Thyroid gland (tissue), 4 donors: ENCODE measurements around the gene DAB2IP. TPM values are rescaled to one million over a fixed set of nuclear protein-coding genes. Genes with fewer than 3 reads are reported as not detected.

Experiments used
- DNase-seq, 2 donors: peaks; one replicate each; pipeline ENCODE4 v3.0.0-alpha.2; 2019
- H3K27ac ChIP-seq, 3 donors: fragments of 200-600 bp; sonication (generic); 1 replicate in 2 of 3; 2 replicates in 1 of 3; pipeline ENCODE4 v1.5.1; 2016 to 2019; ENCODE audit warnings: mild to moderate bottlenecking in 1 of 3, moderate library complexity in 1 of 3
- H3K27me3 ChIP-seq: fragments of 200-600 bp; sonication (generic); one replicate; pipeline ENCODE4 v1.5.1; 2019
- H3K36me3 ChIP-seq, 2 donors: fragments of 200-600 bp; sonication (generic); one replicate each; pipeline ENCODE4 v1.5.1; 2016 to 2019
- H3K4me1 ChIP-seq, 2 donors: fragments of 200-600 bp; sonication (generic); one replicate each; pipeline ENCODE4 v1.5.1; 2017 to 2019
- H3K4me3 ChIP-seq, 3 donors: fragments of 200-600 bp; sonication (generic); replicated peaks in 1 of 3; 1 replicate in 2 of 3; 2 replicates in 1 of 3; pipeline ENCODE4 v1.5.1; 2016; ENCODE audit warnings: mild to moderate bottlenecking in 1 of 3
- H3K9me3 ChIP-seq: fragments of 200-600 bp; sonication (generic); one replicate; pipeline ENCODE4 v1.5.1; 2017
- POLR2A ChIP-seq, 2 donors: fragments of 450-650 bp; IDR thresholded peaks; one replicate each; pipeline ENCODE4 v1.6.1; 2017; ENCODE audit warnings: antibody characterized with exemption in 2 of 2, mild to moderate bottlenecking in 2 of 2, moderate library complexity in 1 of 2
- WGBS, 2 donors: methylation state at CpG; one replicate each; pipeline ENCODE4 v1.1.5; 2017; 5-methylcytosine and 5-hydroxymethylcytosine counted together
- intact Hi-C: fragments of 100-400 bp; cut with DNase I; formaldehyde crosslinking; loops from one replicate; pipeline ENCODE4 v1.15.1; 2023
- total RNA-seq, 4 donors: library from RNA; depleted of rRNA; stranded (reverse); fragments of >200 nt; gene quantifications; one replicate each; pipeline ENCODE4 v1.2.3, GENCODE V29; 2016
- TF ChIP-seq, protein P1 (sequence below), 6 experiments: fragments of 200-600 bp in 3 of 6; fragments of 450-650 bp in 3 of 6; sonication (generic) in 3 of 6; IDR thresholded peaks; one replicate each; pipeline ENCODE4 v1.5.1; 2016 to 2019; ENCODE audit warnings: antibody characterized with exemption in 6 of 6, mild to moderate bottlenecking in 2 of 6, inconsistent platforms in 1 of 6, moderate library complexity in 1 of 6

DAB2IP gene
- total RNA-seq, 4 donors from 2014 or later, result 26.0 to 48.5 (median 38.2) TPM

DNA sequence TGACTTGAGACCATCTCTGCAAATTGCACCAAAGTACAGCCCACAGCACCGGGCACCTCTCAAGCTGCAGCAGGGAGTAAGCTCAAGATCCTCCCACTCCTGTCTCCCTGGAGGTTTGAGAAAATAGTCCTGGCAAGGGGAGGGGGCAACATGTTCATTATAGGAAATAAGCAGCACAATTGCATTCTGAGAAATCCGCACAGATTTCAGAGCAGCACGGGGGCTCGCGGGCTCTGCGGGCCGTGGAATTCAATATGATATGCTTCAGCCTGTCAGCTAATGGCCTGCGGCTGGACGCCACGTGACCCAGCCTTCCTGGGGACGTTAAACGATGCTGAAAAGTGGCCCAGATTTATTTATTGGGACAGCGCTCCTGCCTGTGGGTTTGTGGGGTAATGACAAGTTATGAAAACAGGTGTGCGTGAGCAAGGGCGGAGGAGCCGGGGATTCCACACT lies 156.4 kb downstream of the DAB2IP start:
- Histone ChIP-seq H3K27ac (no peak overlapping the region), H3K27me3 (no peaks in the 10 kb centered on the region), H3K4me1 (no peaks in the 10 kb centered on the region), H3K9me3 (no peaks in the 10 kb centered on the region), H3K4me3 (no peak overlapping the region), H3K36me3 (no peaks in the 10 kb centered on the region)
- intact Hi-C loops, result no loop called here
- WGBS, 2 donors, result 77 to 82% methylated on average over 16 of the region's 16 CpGs
- no peak for DNase-seq
- TF ChIP-seq POLR2A (IDR thresholded peaks at IDR 0.05), result no peak
- TF ChIP-seq, protein P1, sequence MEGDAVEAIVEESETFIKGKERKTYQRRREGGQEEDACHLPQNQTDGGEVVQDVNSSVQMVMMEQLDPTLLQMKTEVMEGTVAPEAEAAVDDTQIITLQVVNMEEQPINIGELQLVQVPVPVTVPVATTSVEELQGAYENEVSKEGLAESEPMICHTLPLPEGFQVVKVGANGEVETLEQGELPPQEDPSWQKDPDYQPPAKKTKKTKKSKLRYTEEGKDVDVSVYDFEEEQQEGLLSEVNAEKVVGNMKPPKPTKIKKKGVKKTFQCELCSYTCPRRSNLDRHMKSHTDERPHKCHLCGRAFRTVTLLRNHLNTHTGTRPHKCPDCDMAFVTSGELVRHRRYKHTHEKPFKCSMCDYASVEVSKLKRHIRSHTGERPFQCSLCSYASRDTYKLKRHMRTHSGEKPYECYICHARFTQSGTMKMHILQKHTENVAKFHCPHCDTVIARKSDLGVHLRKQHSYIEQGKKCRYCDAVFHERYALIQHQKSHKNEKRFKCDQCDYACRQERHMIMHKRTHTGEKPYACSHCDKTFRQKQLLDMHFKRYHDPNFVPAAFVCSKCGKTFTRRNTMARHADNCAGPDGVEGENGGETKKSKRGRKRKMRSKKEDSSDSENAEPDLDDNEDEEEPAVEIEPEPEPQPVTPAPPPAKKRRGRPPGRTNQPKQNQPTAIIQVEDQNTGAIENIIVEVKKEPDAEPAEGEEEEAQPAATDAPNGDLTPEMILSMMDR (IDR thresholded peaks at IDR 0.05), result no peak

DNA sequence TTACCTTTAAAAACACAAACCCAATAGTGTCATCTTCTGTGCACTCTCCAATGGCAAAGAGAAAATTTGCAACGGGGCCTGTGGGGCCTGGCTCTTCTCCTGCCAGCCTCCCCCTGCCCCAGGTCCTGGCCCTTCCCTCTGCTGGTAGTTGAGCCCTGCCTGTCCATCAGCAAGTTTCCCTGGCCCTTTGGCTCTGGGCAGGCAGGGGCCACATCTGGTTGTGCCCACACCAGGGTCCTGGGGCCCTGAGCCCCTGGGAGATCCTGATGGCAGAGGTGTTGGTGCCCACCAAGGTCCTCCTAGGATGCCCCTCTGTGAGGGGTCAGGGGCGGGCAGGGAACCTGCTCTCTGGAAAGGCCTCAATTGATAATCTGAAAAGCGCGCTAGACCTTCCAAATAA lies 157.3 kb downstream of the DAB2IP start:
- Histone ChIP-seq H3K27me3 (no peaks in the 10 kb centered on the region), H3K36me3 (no peaks in the 10 kb centered on the region), H3K4me3 (no peak overlapping the region), H3K27ac (no peak overlapping the region), H3K4me1 (no peaks in the 10 kb centered on the region), H3K9me3 (no peaks in the 10 kb centered on the region)
- no peak for TF ChIP-seq POLR2A (IDR thresholded peaks at IDR 0.05)
- TF ChIP-seq, protein P1 (IDR thresholded peaks at IDR 0.05), result no peak
- WGBS, 2 donors, result 78 to 81% methylated on average over 4 of the region's 4 CpGs
- no peak for DNase-seq
- intact Hi-C loops, result no loop called here

DNA sequence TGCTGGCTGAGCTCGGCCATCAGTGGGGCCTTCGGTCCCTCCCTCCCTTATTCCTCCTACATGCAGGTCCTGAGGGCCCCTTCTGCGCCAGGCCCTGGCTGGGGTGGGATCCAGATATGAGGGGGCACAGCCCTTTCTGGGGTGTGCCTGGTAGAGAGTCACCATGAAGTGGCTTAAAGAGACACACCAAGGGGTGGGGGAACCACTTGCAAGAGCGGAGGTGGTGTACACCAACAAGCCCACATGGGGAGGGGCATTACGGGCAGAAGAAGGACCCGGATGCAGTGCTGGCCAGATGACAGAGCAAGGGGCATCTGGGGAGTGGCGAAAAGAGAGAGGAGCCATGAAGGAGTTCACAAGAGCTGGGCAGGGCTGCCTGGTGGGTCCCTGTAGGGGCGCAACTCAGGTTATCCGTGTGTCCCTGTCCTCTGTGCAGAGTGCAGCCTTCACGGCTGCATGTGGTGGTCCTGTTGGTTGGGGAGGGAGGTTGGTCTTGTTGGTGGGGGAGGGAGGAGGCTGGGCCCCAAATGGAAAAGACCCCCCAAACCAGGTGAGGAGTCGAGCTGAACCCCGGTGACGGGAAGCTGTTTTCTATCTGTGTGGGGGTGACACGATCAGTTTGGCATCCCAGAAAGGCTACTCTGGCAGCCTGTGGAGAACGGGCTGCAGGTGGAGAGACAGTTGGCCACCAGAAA lies 158.1 kb downstream of the DAB2IP start:
- H3K9me3 ChIP-seq, result no peaks in the 10 kb centered on the region
- no peaks in the 10 kb centered on the region for H3K4me1 ChIP-seq
- H3K4me3 ChIP-seq, result no peak overlapping the region
- DNase-seq, result no peak
- WGBS, 2 donors, result 88 to 90% methylated on average over 15 of the region's 15 CpGs
- no peak overlapping the region for H3K27ac ChIP-seq
- no peaks in the 10 kb centered on the region for H3K27me3 ChIP-seq
- no peaks in the 10 kb centered on the region for H3K36me3 ChIP-seq
- intact Hi-C loops, result no loop called here
- no peak for TF ChIP-seq POLR2A (IDR thresholded peaks at IDR 0.05)
- TF ChIP-seq, protein P1 (IDR thresholded peaks at IDR 0.05), result no peak

DNA sequence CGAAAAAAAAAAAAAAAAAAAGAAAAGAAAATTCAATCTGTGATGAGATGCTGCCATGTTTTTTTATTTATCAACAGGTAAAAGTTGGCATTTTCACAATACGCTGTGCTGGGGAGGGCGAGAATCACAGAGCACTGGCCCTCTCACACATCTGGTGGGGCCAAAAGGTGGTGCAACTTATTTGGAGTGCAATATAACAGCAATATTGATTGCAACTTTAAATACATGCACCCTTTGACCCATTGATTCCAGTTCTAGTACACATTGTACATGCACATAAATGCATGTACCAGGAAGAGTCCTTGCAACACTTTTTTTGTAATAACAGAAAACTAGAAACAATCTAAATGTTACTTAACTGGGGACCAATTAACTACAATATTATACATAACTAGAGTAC lies 159.1 kb downstream of the DAB2IP start:
- WGBS, 2 donors, result 86 to 88% methylated on average over 3 of the region's 3 CpGs

DNA sequence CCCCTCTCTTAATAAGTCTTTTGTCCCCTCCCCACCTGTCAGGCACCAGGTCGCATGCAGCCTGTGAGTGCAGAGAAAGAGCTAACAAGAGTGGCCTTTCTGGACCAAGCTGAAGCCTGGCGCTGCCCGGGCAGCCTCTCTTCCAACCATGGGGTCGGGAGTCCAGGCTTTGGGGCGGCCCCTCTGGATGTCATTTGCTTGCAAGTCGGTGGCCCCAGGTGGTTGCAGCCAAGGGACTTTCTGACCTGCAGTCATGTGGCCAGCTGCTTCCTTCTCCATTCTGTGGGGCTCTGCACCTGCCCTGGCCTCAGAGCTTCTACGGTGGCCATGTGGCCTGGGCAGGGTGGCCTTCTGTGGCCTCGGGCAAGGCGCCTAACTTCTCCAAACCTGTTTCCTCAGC lies 159.7 kb downstream of the DAB2IP start:
- no peak overlapping the region for H3K4me3 ChIP-seq
- DNase-seq, result no peak
- no peaks in the 10 kb centered on the region for H3K9me3 ChIP-seq
- no peaks in the 10 kb centered on the region for H3K27me3 ChIP-seq
- no peaks in the 10 kb centered on the region for H3K4me1 ChIP-seq
- intact Hi-C loops, result no loop called here
- no peak overlapping the region for H3K27ac ChIP-seq
- no peak for TF ChIP-seq POLR2A (IDR thresholded peaks at IDR 0.05)
- TF ChIP-seq, protein P1 (IDR thresholded peaks at IDR 0.05), result no peak
- 91 to 93% methylated on average over 5 to 8 of the region's 9 CpGs for WGBS, 2 donors
- no peaks in the 10 kb centered on the region for H3K36me3 ChIP-seq

More for the DNA sequence above, 159.1 kb downstream of the DAB2IP start:
- Histone ChIP-seq H3K4me1 (no peaks in the 10 kb centered on the region), H3K27me3 (no peaks in the 10 kb centered on the region), H3K36me3 (no peaks in the 10 kb centered on the region), H3K9me3 (no peaks in the 10 kb centered on the region), H3K27ac (no peak overlapping the region), H3K4me3 (no peak overlapping the region)
- intact Hi-C loops, result no loop called here
- TF ChIP-seq POLR2A (IDR thresholded peaks at IDR 0.05), result no peak
- TF ChIP-seq, protein P1 (IDR thresholded peaks at IDR 0.05), result no peak
- DNase-seq, result no peak
